IMR-90 (cell line): ENCODE measurements around the gene AMIGO1. TPM values are rescaled to one million over a fixed set of nuclear protein-coding genes. Genes with fewer than 3 reads are reported as not detected.

Source experiments
- ATAC-seq: fragments of 200-7000 bp; cut with Tn5 transposase; 2 replicates; pipeline ENCODE4 v1.9.1; 2020; ENCODE audit warnings: low read depth, mild to moderate bottlenecking, moderate library complexity
- BruUV-seq: library from RNA; stranded (reverse); fragments of 400-500 nt; replicated peaks from 2 replicates; lab custom pipeline; 2021; lab: Mats Ljungman, UMichigan
- CTCF ChIA-PET: fragments of 300-600 bp; formaldehyde crosslinking; extraction: SDS; loops from one replicate; lab custom pipeline; 2021; ENCODE audit warnings: antibody characterized with exemption; lab: Yijun Ruan, JAX
- POLR2A ChIA-PET: fragments of 300-600 bp; sonication (Branson Sonifier 250); formaldehyde crosslinking; loops from one replicate; lab custom pipeline; 2022; ENCODE audit warnings: antibody characterized with exemption; ENCODE audit not compliant: unreplicated experiment; lab: Charles Lee
- DNase-seq: peaks from one replicate; pipeline ENCODE4 v3.0.0; 2013
- H2AFZ ChIP-seq: replicated peaks from 2 replicates; pipeline ENCODE3; 2013; ENCODE audit warnings: low read length, mild to moderate bottlenecking; ENCODE audit not compliant: poor library complexity
- H2AK5ac ChIP-seq: 2 replicates; pipeline ENCODE4 v1.6.1; 2013; ENCODE audit warnings: low read depth, low read length, inconsistent platforms
- H2AK9ac ChIP-seq: replicated peaks from 2 replicates; pipeline ENCODE3; 2013; ENCODE audit warnings: mild to moderate bottlenecking, low read depth, low read length, moderate library complexity; ENCODE audit not compliant: poor library complexity
- H2BK120ac ChIP-seq: 2 replicates; pipeline ENCODE4 v1.6.1; 2013; ENCODE audit warnings: low read depth, low read length, inconsistent platforms
- H2BK15ac ChIP-seq: 3 replicates; pipeline ENCODE4 v1.6.1; 2013; ENCODE audit warnings: low read depth, low read length, inconsistent platforms
- H2BK20ac ChIP-seq: 2 replicates; pipeline ENCODE4 v1.6.1; 2013; ENCODE audit warnings: low read depth, mild to moderate bottlenecking, inconsistent platforms, low read length, moderate library complexity
- H2BK5ac ChIP-seq: 2 replicates; pipeline ENCODE4 v1.6.1; 2013; ENCODE audit warnings: mild to moderate bottlenecking, low read depth, low read length, inconsistent platforms; ENCODE audit not compliant: poor library complexity, severe bottlenecking
- H3K14ac ChIP-seq: replicated peaks from 2 replicates; pipeline ENCODE4 v1.6.1; 2013; ENCODE audit warnings: low read depth, low read length, inconsistent platforms
- H3K18ac ChIP-seq: 2 replicates; pipeline ENCODE4 v1.6.1; 2013; ENCODE audit warnings: low read depth, low read length, control low read depth
- H3K23ac ChIP-seq: 2 replicates; pipeline ENCODE4 v1.6.1; 2013; ENCODE audit warnings: low read depth, low read length, inconsistent platforms
- H3K27ac ChIP-seq: 2 replicates; pipeline ENCODE4 v1.5.1; 2013; ENCODE audit warnings: mild to moderate bottlenecking, control low read depth, low read length; ENCODE audit not compliant: insufficient read depth
- H3K27me3 ChIP-seq: 2 replicates; pipeline ENCODE4 v1.6.1; 2013; ENCODE audit warnings: low read length; ENCODE audit not compliant: control insufficient read depth, insufficient read depth
- H3K36me3 ChIP-seq: 2 replicates; pipeline ENCODE4 v1.6.1; 2013; ENCODE audit warnings: low read length, mixed read lengths; ENCODE audit not compliant: control insufficient read depth, insufficient read depth
- H3K4ac ChIP-seq: 2 replicates; pipeline ENCODE4 v1.6.1; 2013; ENCODE audit warnings: low read depth, low read length, inconsistent platforms
- H3K4me1 ChIP-seq: 2 replicates; pipeline ENCODE4 v1.6.1; 2013; ENCODE audit warnings: low read length, mixed read lengths; ENCODE audit not compliant: control insufficient read depth, insufficient read depth
- H3K4me2 ChIP-seq: 2 replicates; pipeline ENCODE4 v1.6.1; 2013; ENCODE audit warnings: low read depth, mild to moderate bottlenecking, control low read depth, low read length, moderate library complexity
- H3K4me3 ChIP-seq: 2 replicates; pipeline ENCODE4 v1.5.1; 2013; ENCODE audit warnings: low read depth, mild to moderate bottlenecking, control low read depth, low read length, moderate library complexity; ENCODE audit not compliant: insufficient read depth
- H3K56ac ChIP-seq: 2 replicates; pipeline ENCODE4 v1.6.1; 2013; ENCODE audit warnings: low read length, inconsistent platforms; ENCODE audit not compliant: insufficient read depth; ENCODE audit errors: extremely low read depth
- H3K79me1 ChIP-seq, 2 experiments: 2 replicates each; pipeline ENCODE4 v1.6.1; 2013; ENCODE audit warnings: low read length in 2 of 2, inconsistent platforms in 1 of 2, low read depth in 1 of 2
- H3K9ac ChIP-seq: 2 replicates; pipeline ENCODE4 v1.6.1; 2013; ENCODE audit warnings: low read depth, low read length, control low read depth
- H3K9me1 ChIP-seq: 2 replicates; pipeline ENCODE4 v1.6.1; 2013; ENCODE audit warnings: low read length, inconsistent platforms; ENCODE audit not compliant: insufficient read depth
- H3K9me3 ChIP-seq: 2 replicates; pipeline ENCODE4 v1.6.1; 2013; ENCODE audit warnings: low read length; ENCODE audit not compliant: control insufficient read depth, insufficient read depth
- H4K20me1 ChIP-seq: 2 replicates; pipeline ENCODE4 v1.6.1; 2013; ENCODE audit warnings: low read length, inconsistent platforms; ENCODE audit not compliant: insufficient read depth
- H4K5ac ChIP-seq: 2 replicates; pipeline ENCODE4 v1.6.1; 2013; ENCODE audit warnings: mild to moderate bottlenecking, low read depth, low read length, control low read depth
- H4K8ac ChIP-seq, 2 experiments: 2 replicates each; pipeline ENCODE4 v1.6.1; 2013; ENCODE audit warnings: low read depth in 2 of 2, low read length in 2 of 2, control low read depth in 1 of 2, inconsistent platforms in 1 of 2
- H4K91ac ChIP-seq: 2 replicates; pipeline ENCODE4 v1.6.1; 2013; ENCODE audit warnings: low read depth, low read length, inconsistent platforms; ENCODE audit not compliant: insufficient read depth
- BHLHE40 ChIP-seq: fragments of 150-350 bp; IDR thresholded peaks from 2 replicates; pipeline ENCODE4 v1.6.1; 2016; ENCODE audit warnings: mild to moderate bottlenecking, low read depth, low read length
- CEBPB ChIP-seq: IDR thresholded peaks from 2 replicates; pipeline ENCODE4 v1.6.1; 2012; ENCODE audit warnings: low read depth, low read length, improper control_type of control experiment
- CHD1 ChIP-seq: IDR thresholded peaks from 2 replicates; pipeline ENCODE4 v1.6.1; 2012; ENCODE audit warnings: low read depth, low read length, improper control_type of control experiment
- CTCF ChIP-seq: conservative IDR thresholded peaks from 2 replicates; pipeline ENCODE4 v1.5.1; 2012; ENCODE audit warnings: mild to moderate bottlenecking, low read depth, low read length, improper control_type of control experiment
- FOS ChIP-seq: fragments of 150-350 bp; IDR thresholded peaks from 2 replicates; pipeline ENCODE4 v1.6.1; 2016; ENCODE audit warnings: low read depth, low read length
- MAFK ChIP-seq: IDR thresholded peaks from 2 replicates; pipeline ENCODE4 v1.6.1; 2012; ENCODE audit warnings: low read depth, low read length, improper control_type of control experiment
- MAZ ChIP-seq: IDR thresholded peaks from 2 replicates; pipeline ENCODE4 v1.6.1; 2012; ENCODE audit warnings: low read depth, mild to moderate bottlenecking, low read length, improper control_type of control experiment, moderate library complexity, borderline replicate concordance
- MXI1 ChIP-seq: IDR thresholded peaks from 2 replicates; pipeline ENCODE4 v1.6.1; 2012; ENCODE audit warnings: low read depth, mild to moderate bottlenecking, low read length, moderate library complexity, borderline replicate concordance
- POLR2A ChIP-seq: IDR thresholded peaks from 2 replicates; pipeline ENCODE4 v1.6.1; 2012; ENCODE audit warnings: mild to moderate bottlenecking, low read depth, low read length
- RCOR1 ChIP-seq: IDR thresholded peaks from 2 replicates; pipeline ENCODE4 v1.6.1; 2012; ENCODE audit warnings: mild to moderate bottlenecking, low read length, improper control_type of control experiment; ENCODE audit not compliant: insufficient replicate concordance
- RFX5 ChIP-seq: IDR thresholded peaks from 2 replicates; pipeline ENCODE4 v1.8.0; 2012; ENCODE audit warnings: low read depth, mild to moderate bottlenecking, low read length, moderate library complexity
- WGBS, 2 experiments: methylation state at CpG; one replicate each; pipeline versions ENCODE4 v1.1.5 to v1.1.7; 2013; ENCODE audit warnings: missing lambda C conversion rate in 2 of 2; ENCODE audit not compliant: insufficient read length in 1 of 2; ENCODE audit errors: extremely low coverage in 2 of 2; 5-methylcytosine and 5-hydroxymethylcytosine counted together
- dilution Hi-C: fragments of 300-500 bp; cut with HindIII; formaldehyde crosslinking; loops from one replicate; pipeline ENCODE4 v1.14.3; 2018; ENCODE audit warnings: low sequenced_read_pairs; ENCODE audit not compliant: unreplicated experiment
- in situ Hi-C: fragments of 300-500 bp; cut with MboI; formaldehyde crosslinking; loops from 3 replicates; pipeline ENCODE4 v1.14.3; 2019; ENCODE audit warnings: low sequenced_read_pairs, inconsistent platforms, mixed read lengths
- intact Hi-C: fragments of 100-400 bp; cut with micrococcal nuclease; formaldehyde crosslinking; loops from 2 replicates; pipeline ENCODE4 v1.10.0; 2022
- polyA plus RNA-seq, 3 experiments: library from polyadenylated mRNA; depleted of rRNA; stranded (reverse); fragments of >200 nt; gene quantifications; 2 replicates each; pipeline ENCODE4 v1.2.3, GENCODE V29; 2012; ENCODE audit warnings: low replicate concordance in 1 of 3
- total RNA-seq: library from RNA; depleted of rRNA; stranded (reverse); fragments of >200 nt; gene quantifications from 2 replicates; pipeline ENCODE4 v1.2.3, GENCODE V29; 2012

The AMIGO1 gene
- total and polyA plus RNA-seq, 2 of the 4 experiments (the other 2 are of a cell fraction), result 1.5 to 1.6 TPM

GRCh38 chr1:109531826-109532364, 22.4 kb upstream of the AMIGO1 start:
- Histone ChIP-seq H3K9me3 (no peaks in the 10 kb centered on the region), H2AK5ac (no peak overlapping the region; the same call in 1 of the 2 replicates), H3K4me1 (peaks cover 7% of the 10 kb centered on the region), H4K91ac (no peak overlapping the region), H3K27me3 (peaks cover 11% of the 10 kb centered on the region), H4K8ac (no peak overlapping the region; a peak in 1 of 4 replicates), H2BK20ac (no peak overlapping the region), H2AFZ (peak overlapping the region; percentile 88), H3K27ac (no peak overlapping the region), H3K9me1 (no peaks in the 10 kb centered on the region; the same call in 1 of the 2 replicates), H4K5ac (no peak overlapping the region), H3K14ac (no peak overlapping the region), H2BK15ac (no peak overlapping the region; the same call in 2 of the 3 replicates), H3K23ac (no peak overlapping the region), H3K4me3 (no peak overlapping the region), H3K4me2 (no peak overlapping the region), H2BK5ac (no peak overlapping the region), H2AK9ac (peak overlapping the region; percentile 89), H3K4ac (no peak overlapping the region), H3K36me3 (no peaks in the 10 kb centered on the region), H4K20me1 (no peaks in the 10 kb centered on the region), H3K9ac (no peak overlapping the region), H3K56ac (no peak overlapping the region), H3K79me1 (no peaks in the 10 kb centered on the region), H3K18ac (no peak overlapping the region), H2BK120ac (no peak overlapping the region)
- ChIA-PET POLR2A (interaction anchor here (0.6 kb wide), 1 partner anchor 48 kb away, joined by 3 read pairs; no protein-coding TSS in a partner anchor), CTCF (interaction anchor here (0.8 to 3.2 kb wide), 13 partner anchors 10 to 130 kb away, joined by 3 to 75 read pairs (median 6); partner anchors contain the start of genes AMIGO1, ATXN7L2 and CYB561D1)
- WGBS, 2 experiments, result 100% methylated on average over 3 of the region's 16 CpGs; no CpG with 5 or more reads in 1 of the 2 experiments
- no TSS peak for BruUV-seq
- no peak for ATAC-seq
- no peak for TF ChIP-seq MXI1
- TF ChIP-seq CEBPB, result no peak
- TF ChIP-seq MAZ, result no peak
- no peak for TF ChIP-seq FOS
- TF ChIP-seq CHD1, result no peak
- no peak for TF ChIP-seq MAFK
- TF ChIP-seq POLR2A, result no peak
- TF ChIP-seq RFX5, result no peak
- TF ChIP-seq CTCF, result no peak
- no peak for TF ChIP-seq BHLHE40
- TF ChIP-seq RCOR1, result no peak
- intact Hi-C loops (loop anchor here (1.0 to 5.0 kb wide), 6 partner anchors 34 to 270 kb away; partner anchors contain the start of genes CYB561D1 and PSMA5), dilution Hi-C loops (no loop called here), in situ Hi-C loops (loop anchor here (5.0 to 10.0 kb wide), 2 partner anchors 35 to 267 kb away; no protein-coding TSS in a partner anchor)
- no peak for DNase-seq
